ENCODE measurements around the gene ABTB2.

- TF ChIP-seq SMC3 (IDR thresholded peaks at IDR 0.05) (no peak), CTCF (IDR thresholded peaks at IDR 0.05) (no peak), GATA3 (IDR thresholded peaks at IDR 0.05; ENCODE audit: borderline replicate concordance) (no peak), RAD21 (conservative IDR thresholded peaks at IDR 0.05 in 1 of 2, IDR thresholded peaks at IDR 0.05 in 1 of 2) (no peak), RFX5 (IDR thresholded peaks at IDR 0.05) (no peak), EP300 (IDR thresholded peaks at IDR 0.05) (no peak), MAFK (IDR thresholded peaks at IDR 0.05; ENCODE audit: partially characterized antibody) (no peak), CHD2 (IDR thresholded peaks at IDR 0.05; ENCODE audit: low read length, partially characterized antibody) (no peak), POLR2A (IDR thresholded peaks at IDR 0.05; ENCODE audit: low read length) (no peak), SREBF2 (IDR thresholded peaks at IDR 0.05) (no peak)
Observed at GRCh38 chr11:34206407-34207300, 151.2 kb downstream of the ABTB2 start.

All from A549 (cell line).